CD4-positive, alpha-beta T cell treated with Interferon alpha-2 for 1 hour (primary cell): Measurements from ENCODE around the gene ALDH18A1.
"Not testable (repeated sequence)": the region's sequence is repeated elsewhere in the genome, so short reads cannot be mapped to it uniquely, and the experiment has no call there.

Source experiments
- DNase-seq, 2 donors: peaks; one replicate each; pipeline ENCODE4 v3.0.0-alpha.2; 2020 to 2022

Gene ALDH18A1

DNA sequence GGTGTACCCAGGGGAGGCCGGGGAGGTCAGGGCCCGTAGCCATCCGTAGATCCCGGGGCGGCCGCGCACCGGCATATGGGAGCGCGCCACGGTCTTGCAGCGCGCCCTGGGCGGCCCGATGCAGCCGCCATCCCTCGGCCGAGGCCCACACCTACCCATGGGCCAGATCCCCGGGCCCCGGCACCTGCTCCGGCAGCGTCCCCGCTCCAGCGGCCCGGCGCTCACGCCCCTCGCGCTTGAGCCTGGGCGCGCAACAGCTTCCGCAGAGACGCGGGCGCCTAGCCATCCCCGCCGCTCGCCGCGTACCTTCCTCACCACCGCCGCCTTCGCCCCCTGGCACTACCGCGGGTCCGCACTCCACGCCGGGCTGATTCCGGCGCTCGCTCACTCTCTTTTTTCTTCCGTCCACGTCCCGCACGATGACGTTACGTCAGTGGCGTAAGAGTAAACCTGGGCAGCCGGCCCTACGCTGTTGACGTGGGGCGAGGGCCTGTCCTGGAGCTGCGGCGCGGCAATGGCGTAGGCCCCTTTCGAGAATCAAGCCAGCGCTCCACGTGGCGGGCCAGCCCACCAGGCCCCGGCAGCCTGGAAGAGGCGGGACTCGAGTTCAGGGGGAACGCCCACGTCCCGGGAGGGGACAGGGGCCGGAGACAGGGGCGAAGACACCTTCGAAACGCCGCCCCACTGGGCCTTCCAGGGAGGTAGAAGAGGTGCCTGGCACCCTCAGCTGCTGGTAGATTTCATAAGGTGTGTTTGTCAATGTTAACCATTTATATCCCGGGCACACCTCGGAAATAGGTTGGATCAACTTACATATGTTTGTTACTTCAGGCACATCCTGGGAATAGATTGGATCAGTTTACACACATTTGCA lies at the start of gene ALDH18A1:
ALDH18A1 (minus strand) TSS at position 421 of the 874 bp plus-strand sequence. CDS start 3,334 bp downstream, outside the sequence.
- DNase-seq, result peak; percentile 89 to 94

DNA sequence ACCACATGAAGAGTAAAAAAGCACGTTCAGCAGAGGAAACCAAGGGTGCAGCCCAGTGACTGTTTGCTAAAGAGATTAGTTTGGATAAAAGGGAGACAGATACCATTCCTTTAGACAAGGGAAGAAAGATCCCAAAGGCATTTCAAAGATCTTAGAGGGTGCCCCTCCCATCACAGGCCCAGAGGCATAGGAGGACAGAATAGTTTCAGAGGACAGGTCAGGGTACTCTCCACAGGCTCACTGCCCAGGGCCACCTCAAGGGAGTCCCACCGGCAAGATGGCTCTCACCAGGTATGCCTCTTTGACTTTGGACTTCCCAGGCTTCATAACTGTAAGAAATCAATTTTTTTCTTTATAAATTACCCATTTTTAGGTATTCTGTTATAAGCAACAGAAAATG lies 41.9 kb upstream of the ALDH18A1 start:
- DNase-seq, result no peak

GRCh38 chr10:95697429-95697828 lies 40.9 kb upstream of the ALDH18A1 start:
- peak in 1 of 2 donors; percentile 51 for DNase-seq

DNA sequence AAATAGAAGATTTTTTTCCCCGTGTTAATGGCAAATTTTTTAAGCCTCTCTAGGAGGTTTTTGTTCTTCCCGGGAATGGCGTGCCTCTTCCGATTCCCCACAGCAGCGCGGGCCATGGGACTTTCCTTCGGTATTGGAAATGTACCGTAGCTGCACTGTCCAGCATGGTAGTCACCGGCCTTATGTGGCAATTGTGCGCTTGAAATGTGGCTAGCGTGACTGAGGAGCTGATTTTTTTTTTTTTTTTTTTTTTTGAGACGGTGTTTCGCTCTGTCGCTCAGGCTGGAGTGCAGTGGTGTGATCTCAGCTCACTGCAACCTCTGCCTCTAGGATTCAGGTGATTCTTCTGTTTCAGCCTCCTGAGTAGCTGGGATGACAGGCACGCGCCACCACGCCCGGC lies 38.2 kb upstream of the ALDH18A1 start:
- DNase-seq, result no peak

DNA sequence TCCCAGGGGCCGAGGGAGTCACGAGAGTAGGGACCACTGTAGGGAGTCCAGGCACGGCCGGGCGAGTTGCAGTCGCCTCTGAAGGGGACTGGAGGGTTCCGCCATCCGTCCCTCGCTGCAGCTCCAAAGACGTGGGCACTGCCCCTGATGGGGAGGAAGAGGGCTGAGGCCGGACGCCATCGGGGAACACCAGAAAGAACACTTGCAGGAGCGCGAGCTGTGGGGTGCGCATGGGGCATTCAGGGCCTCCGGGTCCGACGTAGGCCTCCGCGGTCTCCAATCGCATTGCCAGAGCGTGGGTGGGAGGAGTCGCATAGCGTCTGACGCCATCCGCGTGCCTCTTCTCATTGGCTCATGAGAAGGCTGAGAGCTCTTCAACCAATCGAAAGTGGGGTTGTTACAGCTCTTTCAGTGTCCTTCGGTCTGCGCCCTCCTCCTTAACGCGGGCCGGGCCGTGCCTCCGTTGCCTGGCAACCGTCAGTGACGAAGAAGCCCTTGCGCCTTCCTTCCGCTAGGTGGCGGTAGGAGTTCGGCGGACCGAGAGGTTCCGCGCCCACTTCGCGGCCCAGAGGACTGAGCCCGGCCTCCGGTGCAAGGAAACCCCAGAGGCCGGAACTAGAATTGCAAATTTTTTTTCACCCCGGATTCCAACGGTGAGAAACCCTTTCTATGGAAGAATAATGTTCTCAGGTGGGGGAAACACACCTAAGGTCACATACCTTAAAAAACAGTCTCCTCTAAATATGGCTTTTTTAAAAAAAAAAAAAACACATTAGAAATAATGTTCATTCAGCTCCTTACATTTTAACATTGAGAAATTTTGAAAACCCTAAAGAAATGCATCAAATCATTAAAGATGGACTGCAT lies 37.4 kb upstream of the ALDH18A1 start, which contains the start of gene TCTN3:
TCTN3 (minus strand) TSS at position 260 of the 867 bp plus-strand sequence; CDS start at position 232, 28 bp downstream.
- peak; percentile 98 to 99 for DNase-seq

DNA sequence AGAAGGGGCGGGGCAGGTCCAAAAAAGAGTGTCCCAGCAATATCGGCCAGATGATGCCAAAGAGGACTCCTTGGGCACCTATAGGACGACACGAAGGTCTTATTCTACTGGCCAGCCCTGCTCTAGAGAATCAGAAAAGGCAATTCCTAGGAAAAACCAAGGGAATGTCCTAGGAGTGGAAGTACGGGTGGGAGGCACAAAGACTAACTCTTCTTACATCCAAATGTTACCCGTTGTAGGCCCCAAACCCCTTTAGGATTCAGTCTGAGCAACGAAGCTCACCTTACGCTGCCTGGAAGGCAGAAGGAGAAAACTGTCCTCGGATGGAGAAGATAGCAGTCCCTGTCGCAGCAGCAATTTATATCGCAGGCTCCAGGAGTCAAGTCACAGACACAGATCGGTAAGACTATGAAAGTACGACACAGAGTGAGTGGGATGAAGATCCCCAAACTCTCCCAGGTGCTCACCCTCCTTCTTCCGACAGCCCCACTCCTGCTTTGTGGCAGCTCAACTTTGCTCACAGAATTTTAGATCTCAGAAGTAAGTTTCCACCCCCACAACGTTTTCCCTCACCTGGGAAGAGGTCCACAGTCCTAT lies 36.7 kb upstream of the ALDH18A1 start:
- DNase-seq, result no peak

DNA sequence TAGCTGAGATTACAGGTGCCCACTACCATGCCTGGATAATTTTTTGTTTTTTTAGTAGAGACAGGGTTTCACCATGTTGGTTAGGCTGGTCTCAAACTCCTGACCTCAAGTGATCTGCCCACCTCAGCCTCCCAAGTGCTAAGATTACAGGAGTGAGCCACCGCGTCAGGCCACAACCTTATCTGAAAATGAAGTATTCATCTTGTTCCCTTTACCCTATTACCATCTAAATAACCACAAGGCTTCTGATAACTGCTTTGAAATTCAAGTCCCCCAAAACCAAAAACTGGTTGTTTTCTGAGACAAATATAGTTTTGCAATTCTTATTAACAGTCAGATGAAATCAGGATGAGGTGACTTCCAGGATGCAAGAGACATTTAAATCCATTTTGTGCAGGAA lies 34.8 kb upstream of the ALDH18A1 start:
- DNase-seq, result no peak

DNA sequence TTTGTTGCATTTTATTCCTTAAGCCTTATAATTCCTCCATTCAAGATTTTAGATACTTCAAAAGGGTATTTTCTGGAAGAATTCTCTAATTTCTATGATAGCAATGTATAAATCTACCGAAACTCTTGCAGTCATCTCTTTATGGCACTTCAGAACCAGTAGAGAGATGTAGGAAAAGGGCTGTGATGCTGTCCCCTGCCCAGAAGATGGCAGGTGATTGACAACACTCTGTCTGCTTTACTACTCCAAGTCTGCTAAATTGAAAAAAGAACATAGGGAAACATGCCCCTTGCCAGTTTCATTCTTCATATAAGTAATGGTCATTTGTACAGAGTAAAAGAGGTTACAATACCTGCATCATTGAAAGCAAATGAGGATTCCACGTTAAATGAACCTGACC lies 32.1 kb upstream of the ALDH18A1 start:
- no peak for DNase-seq

GRCh38 chr10:95683966-95684365 lies 27.5 kb upstream of the ALDH18A1 start:
- DNase-seq, result no peak

GRCh38 chr10:95675403-95676116 lies 19.0 kb upstream of the ALDH18A1 start:
- no peak for DNase-seq

DNA sequence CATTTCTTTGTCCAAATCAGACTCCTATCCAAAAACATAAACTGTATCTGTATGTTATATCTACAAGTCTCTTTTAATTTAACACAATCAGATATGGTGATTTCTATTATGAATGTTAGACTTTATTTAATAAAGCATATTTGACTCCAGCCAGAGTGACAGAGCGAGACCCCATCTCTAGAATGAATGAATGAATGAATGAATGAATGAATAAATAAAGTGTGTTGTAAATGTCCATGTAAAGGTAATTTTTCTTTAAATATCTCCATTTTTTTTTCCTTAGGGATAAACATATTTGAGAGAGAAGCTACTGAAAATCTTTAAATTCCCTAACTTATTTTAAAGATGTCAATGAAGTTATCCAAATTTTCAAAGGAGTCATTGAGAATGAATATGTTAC lies 18.1 kb upstream of the ALDH18A1 start:
- no peak for DNase-seq

GRCh38 chr10:95672641-95673040 lies 16.1 kb upstream of the ALDH18A1 start:
- DNase-seq, result not testable (repeated sequence)

- no peak for DNase-seq
These were observed 8.0 kb upstream of the ALDH18A1 start for GRCh38 chr10:95664543-95664942.

DNA sequence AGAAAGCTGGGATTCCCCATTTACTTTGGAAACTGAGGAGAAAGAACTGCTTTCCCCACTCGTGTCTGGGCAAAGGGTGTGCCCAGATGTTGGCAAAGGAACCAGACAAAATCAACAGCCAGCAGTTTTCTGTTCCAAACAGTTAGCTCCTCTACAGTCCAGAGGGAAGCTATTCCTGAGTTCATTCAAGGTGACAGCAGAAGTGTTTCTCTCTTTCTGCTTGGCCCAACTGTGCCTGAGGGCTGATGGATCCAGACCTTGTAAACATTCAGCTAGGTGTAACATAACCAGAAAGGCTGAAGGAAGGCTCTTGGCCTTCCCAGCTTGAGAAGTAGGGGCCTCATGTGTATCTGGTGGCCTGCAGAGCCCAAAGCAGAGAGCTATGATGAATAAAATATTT lies 7.0 kb upstream of the ALDH18A1 start:
- DNase-seq, result no peak

GRCh38 chr10:95661818-95662217 lies 5.3 kb upstream of the ALDH18A1 start:
- no peak for DNase-seq

- DNase-seq, result no peak
These were observed 3.8 kb upstream of the ALDH18A1 start for GRCh38 chr10:95660283-95660682.

- no peak for DNase-seq
These were observed 739 bp upstream of the ALDH18A1 start for GRCh38 chr10:95657250-95657649.

DNA sequence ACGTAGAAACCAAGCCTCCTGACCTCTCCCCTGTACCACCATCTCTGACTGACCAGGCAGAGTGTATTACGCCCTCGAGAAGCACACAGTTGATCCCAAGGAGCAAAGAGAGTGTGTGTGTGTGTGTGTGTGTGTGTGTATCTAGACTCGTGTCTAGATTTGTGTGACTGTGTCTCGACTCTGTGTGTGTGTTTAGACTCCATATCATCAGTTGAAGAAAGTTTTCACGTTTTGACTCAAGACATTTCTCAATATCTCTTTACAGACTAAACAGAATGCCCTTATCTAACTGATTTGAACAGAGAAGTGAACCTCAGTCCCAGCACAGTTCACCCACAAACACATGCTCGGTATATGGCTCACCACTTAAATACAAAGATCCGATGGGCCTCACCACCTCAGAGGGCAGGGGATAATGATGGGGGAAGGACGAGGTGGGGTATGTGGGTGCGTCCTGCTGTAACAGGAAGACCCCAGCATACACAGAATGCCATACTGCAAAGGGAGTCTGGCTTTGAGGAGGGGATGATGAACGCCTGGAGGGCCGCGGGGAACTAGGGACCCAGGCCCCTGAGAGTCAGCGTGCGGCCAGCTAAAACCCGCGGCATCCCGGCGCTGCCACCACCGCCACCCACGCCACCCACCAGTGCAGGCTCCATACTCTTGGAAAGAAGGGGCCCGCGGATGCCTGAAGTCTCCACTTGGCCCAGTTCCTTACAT lies 780 bp downstream of the ALDH18A1 start:
- peak in 1 of 2 donors; percentile 16 for DNase-seq

- DNase-seq, result no peak
These were observed 2.6 kb downstream of the ALDH18A1 start for GRCh38 chr10:95653895-95654294.

DNA sequence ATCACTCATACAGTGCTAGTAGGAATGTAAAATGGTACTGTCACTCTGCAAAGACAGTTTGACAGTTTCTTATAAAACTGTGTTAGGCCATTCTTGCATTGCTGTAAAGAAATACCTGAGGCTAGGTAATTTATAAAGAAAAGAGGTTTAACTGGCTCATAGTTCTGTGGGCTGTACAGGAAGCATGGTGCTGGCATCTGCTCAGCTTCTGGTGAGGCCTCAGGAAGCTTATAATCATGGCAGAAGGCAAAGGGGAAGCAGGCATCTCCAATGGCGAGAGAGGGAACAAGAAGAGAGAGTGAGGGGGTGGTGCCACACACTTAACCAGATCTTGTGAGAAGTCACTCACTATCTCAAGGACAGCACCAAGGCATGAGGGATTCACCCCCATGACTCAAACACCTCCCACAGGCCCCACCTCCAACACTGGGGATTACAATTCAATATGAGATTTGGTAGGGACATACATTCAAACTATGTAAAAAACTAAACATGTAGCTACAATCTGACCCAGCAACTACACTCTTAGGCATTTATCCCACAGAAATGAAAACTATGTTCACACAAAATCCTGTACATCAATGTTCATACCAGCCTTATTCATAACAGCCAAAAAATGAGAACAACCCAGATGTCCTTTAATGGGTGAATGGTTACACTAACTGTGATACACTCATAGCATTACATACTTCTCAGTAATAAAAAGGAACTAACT lies 5.0 kb downstream of the ALDH18A1 start:
- no peak for DNase-seq

GRCh38 chr10:95650232-95650631 lies 6.3 kb downstream of the ALDH18A1 start:
- no peak for DNase-seq
